ENCODE results near the gene SH3BP4.

- TF ChIP-seq POLR2A (IDR thresholded peaks at IDR 0.05; ENCODE audit: low read depth, low read length): no peak
- TF ChIP-seq RAD51 (IDR thresholded peaks at IDR 0.05): no peak
- TF ChIP-seq MTA3 (IDR thresholded peaks at IDR 0.05; ENCODE audit: borderline replicate concordance, low read length): no peak
- TF ChIP-seq CTCF (IDR thresholded peaks at IDR 0.05 in 2 of 3, conservative IDR thresholded peaks at IDR 0.05 in 1 of 3; ENCODE audit: control insufficient read depth in 2 of 3, extremely low read depth in 1 of 3, insufficient read depth in 1 of 3, low read depth in 3 of 3, low read length in 3 of 3): no peak
- no peak for TF ChIP-seq GABPA (IDR thresholded peaks at IDR 0.05; ENCODE audit: low read depth)
- no peak for TF ChIP-seq MYC (IDR thresholded peaks at IDR 0.05; ENCODE audit: insufficient read depth, insufficient read length, insufficient replicate concordance, low read length, severe bottlenecking)
Observed at GRCh38 chr2:235097196-235097595, 145.4 kb downstream of the SH3BP4 start.

All from GM12878 (cell line).